Astrocyte (in vitro differentiated cells and primary cell): Measurements from ENCODE around the gene BCL11B. TPM values are rescaled to one million over a fixed set of nuclear protein-coding genes. Genes with fewer than 3 reads are reported as not detected.
A peak's percentile ranks its signal among the peaks of the same experiment; 100 is the strongest.

ENCODE experiments used
- DNase-seq: peaks from one replicate; pipeline ENCODE4 v3.0.0-alpha.2; 2010; ENCODE audit warnings: low read depth
- FAIRE-seq: peaks from 2 replicates; lab custom pipeline; 2011; peaks lifted over from hg19 to GRCh38; lab: Jason Lieb, UNC
- H2AFZ ChIP-seq: 2 replicates; pipeline ENCODE4 v1.6.0; 2012; ENCODE audit warnings: low read depth, low read length, inconsistent platforms
- H3K27ac ChIP-seq: 2 replicates; pipeline ENCODE4 v1.5.1; 2011; ENCODE audit warnings: low read depth, low read length, inconsistent platforms
- H3K27me3 ChIP-seq: 2 replicates; pipeline ENCODE4 v1.6.0; 2011; ENCODE audit warnings: low read length, inconsistent platforms; ENCODE audit not compliant: insufficient read depth
- H3K36me3 ChIP-seq: 2 replicates; pipeline ENCODE4 v1.5.1; 2011; ENCODE audit warnings: low read length, inconsistent platforms; ENCODE audit not compliant: insufficient read depth
- H3K4me1 ChIP-seq: 2 replicates; pipeline ENCODE4 v1.5.1; 2011; ENCODE audit warnings: low read length, inconsistent platforms; ENCODE audit not compliant: insufficient read depth
- H3K4me2 ChIP-seq: 2 replicates; pipeline ENCODE4 v1.6.0; 2012; ENCODE audit warnings: low read length, inconsistent platforms
- H3K4me3 ChIP-seq: 2 replicates; pipeline ENCODE4 v1.5.1; 2011; ENCODE audit warnings: low read depth, mild to moderate bottlenecking, low read length, inconsistent platforms; ENCODE audit not compliant: insufficient read depth
- H3K79me2 ChIP-seq: 2 replicates; pipeline ENCODE4 v1.6.0; 2012; ENCODE audit warnings: mild to moderate bottlenecking, low read length, inconsistent platforms; ENCODE audit not compliant: insufficient read depth
- H3K9ac ChIP-seq: 2 replicates; pipeline ENCODE4 v1.6.0; 2012; ENCODE audit warnings: mild to moderate bottlenecking, low read length, inconsistent platforms
- H3K9me3 ChIP-seq: 2 replicates; pipeline ENCODE4 v1.5.1; 2012; ENCODE audit warnings: low read depth, mild to moderate bottlenecking, low read length, inconsistent platforms; ENCODE audit not compliant: insufficient read depth
- H4K20me1 ChIP-seq: 2 replicates; pipeline ENCODE4 v1.6.0; 2012; ENCODE audit warnings: low read length, inconsistent platforms; ENCODE audit not compliant: insufficient read depth
- H3K27ac Mint-ChIP-seq: one replicate; pipeline ENCODE4 v1.8.0; 2021; ENCODE audit warnings: mild to moderate bottlenecking, mixed read lengths; ENCODE audit not compliant: unreplicated experiment
- H3K27me3 Mint-ChIP-seq: one replicate; pipeline ENCODE4 v1.8.0; 2021; ENCODE audit warnings: low read depth, mixed read lengths; ENCODE audit not compliant: unreplicated experiment
- H3K36me3 Mint-ChIP-seq: one replicate; pipeline ENCODE4 v1.8.0; 2021; ENCODE audit warnings: low read depth, mixed read lengths; ENCODE audit not compliant: unreplicated experiment
- H3K4me1 Mint-ChIP-seq: one replicate; pipeline ENCODE4 v1.8.0; 2021; ENCODE audit warnings: low read depth, mixed read lengths; ENCODE audit not compliant: unreplicated experiment
- H3K4me3 Mint-ChIP-seq: one replicate; pipeline ENCODE4 v1.8.0; 2021; ENCODE audit warnings: mild to moderate bottlenecking, moderate library complexity, mixed read lengths; ENCODE audit not compliant: unreplicated experiment
- H3K9me3 Mint-ChIP-seq: one replicate; pipeline ENCODE4 v1.8.0; 2021; ENCODE audit warnings: mild to moderate bottlenecking, mixed read lengths; ENCODE audit not compliant: unreplicated experiment
- CTCF ChIP-seq: IDR thresholded peaks from 2 replicates; pipeline ENCODE4 v1.5.1; 2011; ENCODE audit warnings: low read depth, mild to moderate bottlenecking, inconsistent platforms, low read length, moderate library complexity; ENCODE audit not compliant: insufficient read depth
- EZH2 ChIP-seq: IDR thresholded peaks from 2 replicates; pipeline ENCODE4 v1.6.1; 2012; ENCODE audit warnings: mild to moderate bottlenecking, low read length, inconsistent platforms; ENCODE audit not compliant: insufficient read depth
- total RNA-seq: library from RNA; stranded (reverse); gene quantifications from 2 replicates; pipeline ENCODE4 v1.2.1, GENCODE V29; 2021

The BCL11B gene
- total RNA-seq, 1 donor from 2014 or later: 1.1 TPM

DNA sequence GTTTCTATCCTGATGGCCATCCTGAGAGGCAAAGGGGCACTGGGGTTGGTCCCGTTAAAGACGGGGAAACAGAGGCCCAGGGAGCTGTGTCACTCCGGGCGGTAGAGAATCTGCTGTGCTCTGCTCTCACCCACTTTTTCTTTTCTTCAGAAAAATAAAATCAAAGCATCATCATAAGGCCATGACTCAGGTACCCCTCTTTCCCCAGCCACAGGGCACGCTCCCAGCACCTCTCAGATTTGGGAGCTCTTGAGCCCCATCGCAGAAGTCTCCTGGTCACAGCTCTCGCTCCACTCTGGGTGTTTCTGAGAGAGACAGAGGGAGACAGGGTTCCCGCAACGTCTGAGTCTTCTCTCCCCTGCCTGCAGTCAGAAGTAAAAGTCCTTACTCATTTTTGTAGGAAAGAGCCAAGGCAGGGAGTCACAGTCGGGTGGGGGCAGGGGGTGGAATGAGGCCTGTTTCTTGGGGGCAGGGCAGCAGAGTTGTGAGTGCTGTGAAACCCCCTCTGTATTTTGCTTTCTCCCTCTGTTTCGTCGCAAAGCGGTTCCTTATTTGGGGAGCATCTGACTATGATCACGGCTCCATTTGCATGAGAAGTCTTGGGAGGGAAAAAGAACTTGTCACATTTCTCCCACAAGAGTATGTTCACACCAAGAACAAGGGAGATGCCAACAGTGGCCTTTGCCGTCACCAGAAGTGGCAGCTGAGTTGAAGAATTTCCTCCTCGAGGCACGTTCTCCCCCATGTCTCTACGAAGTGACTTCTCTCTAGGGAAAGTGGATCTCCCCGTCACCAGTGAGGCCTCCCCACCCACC lies 139.0 kb downstream of the BCL11B start:
- Histone ChIP-seq H3K9me3 (no peaks in the 10 kb centered on the region), H3K4me2 (no peak overlapping the region), H4K20me1 (no peaks in the 10 kb centered on the region), H3K27me3 (no peaks in the 10 kb centered on the region), H3K36me3 (no peaks in the 10 kb centered on the region), H3K9ac (no peak overlapping the region), H3K4me1 (peaks cover 2% of the 10 kb centered on the region), H3K27ac (no peak overlapping the region), H3K4me3 (no peak overlapping the region), H2AFZ (no peak overlapping the region), H3K79me2 (no peaks in the 10 kb centered on the region)
- no peak for TF ChIP-seq EZH2
- no peak for TF ChIP-seq CTCF
- FAIRE-seq: no peak
- Mint-ChIP-seq H3K27me3 (peaks cover 39% of the 10 kb centered on the region), H3K36me3 (no peaks in the 10 kb centered on the region), H3K4me1 (peaks cover 12% of the 10 kb centered on the region), H3K4me3 (no peak overlapping the region), H3K9me3 (peaks cover 9% of the 10 kb centered on the region), H3K27ac (peak overlapping the region; percentile 31)
- DNase-seq: no peak

DNA sequence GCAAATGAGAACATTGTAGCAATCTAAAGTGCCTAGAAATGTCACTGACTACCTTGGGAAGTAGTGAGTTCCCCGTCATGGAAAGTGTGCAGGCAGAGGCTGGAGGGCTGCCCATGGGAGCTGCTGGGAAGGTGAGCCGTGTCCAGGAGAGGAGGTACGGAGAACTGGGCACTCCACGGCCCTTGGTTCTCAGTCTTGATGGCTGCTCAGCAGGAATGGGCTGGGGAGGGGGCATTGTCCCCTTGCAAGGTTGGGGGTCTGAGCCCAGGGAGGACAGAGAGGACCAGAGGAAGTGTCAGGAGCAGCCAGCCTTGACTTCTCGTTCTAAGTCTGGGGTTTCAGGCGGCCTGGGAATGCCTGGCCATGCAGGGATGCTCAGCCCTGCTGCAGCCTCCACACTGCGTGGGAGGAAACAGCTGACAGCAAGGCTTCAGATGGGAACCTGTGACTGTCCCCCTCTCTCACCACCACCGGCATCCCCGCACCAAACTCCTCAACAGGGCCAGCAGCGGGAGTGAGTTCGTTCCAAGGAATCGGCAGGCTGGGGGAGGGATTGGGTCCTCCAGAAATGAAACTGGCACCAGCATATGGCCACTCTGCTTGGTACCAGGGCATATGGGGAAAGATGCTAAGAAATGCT lies 140.2 kb downstream of the BCL11B start:
- no peak overlapping the region for H2AFZ ChIP-seq
- no peak overlapping the region for H3K27ac Mint-ChIP-seq
- no peak overlapping the region for H3K4me2 ChIP-seq
- H4K20me1 ChIP-seq: no peaks in the 10 kb centered on the region
- FAIRE-seq: no peak
- H3K36me3 ChIP-seq: no peaks in the 10 kb centered on the region
- peaks cover 27% of the 10 kb centered on the region for H3K27me3 Mint-ChIP-seq
- no peak overlapping the region for H3K27ac ChIP-seq
- H3K4me3 ChIP-seq: no peak overlapping the region
- TF ChIP-seq CTCF (no peak), EZH2 (no peak)
- H3K9me3 ChIP-seq: no peaks in the 10 kb centered on the region
- peaks cover 18% of the 10 kb centered on the region for H3K4me1 Mint-ChIP-seq
- DNase-seq: no peak
- H3K9me3 Mint-ChIP-seq: no peaks in the 10 kb centered on the region
- no peaks in the 10 kb centered on the region for H3K36me3 Mint-ChIP-seq
- H3K4me1 ChIP-seq: peaks cover 12% of the 10 kb centered on the region
- no peak overlapping the region for H3K4me3 Mint-ChIP-seq
- no peak overlapping the region for H3K9ac ChIP-seq
- H3K79me2 ChIP-seq: no peaks in the 10 kb centered on the region
- H3K27me3 ChIP-seq: no peaks in the 10 kb centered on the region
